Thyroid gland (tissue), 4 donors: ENCODE measurements around the gene ANO1. TPM values are rescaled to one million over a fixed set of nuclear protein-coding genes. Genes with fewer than 3 reads are reported as not detected.

ENCODE experiments used
- DNase-seq, 2 donors: peaks; one replicate each; pipeline ENCODE4 v3.0.0-alpha.2; 2019
- H3K27ac ChIP-seq, 3 donors: fragments of 200-600 bp; sonication (generic); 1 replicate in 2 of 3; 2 replicates in 1 of 3; pipeline ENCODE4 v1.5.1; 2016 to 2019; ENCODE audit warnings: mild to moderate bottlenecking in 1 of 3, moderate library complexity in 1 of 3
- H3K27me3 ChIP-seq: fragments of 200-600 bp; sonication (generic); one replicate; pipeline ENCODE4 v1.5.1; 2019
- H3K36me3 ChIP-seq, 2 donors: fragments of 200-600 bp; sonication (generic); one replicate each; pipeline ENCODE4 v1.5.1; 2016 to 2019
- H3K4me1 ChIP-seq, 2 donors: fragments of 200-600 bp; sonication (generic); one replicate each; pipeline ENCODE4 v1.5.1; 2017 to 2019
- H3K4me3 ChIP-seq, 3 donors: fragments of 200-600 bp; sonication (generic); replicated peaks in 1 of 3; 1 replicate in 2 of 3; 2 replicates in 1 of 3; pipeline ENCODE4 v1.5.1; 2016; ENCODE audit warnings: mild to moderate bottlenecking in 1 of 3
- H3K9me3 ChIP-seq: fragments of 200-600 bp; sonication (generic); one replicate; pipeline ENCODE4 v1.5.1; 2017
- CTCF ChIP-seq, 6 experiments: fragments of 200-600 bp in 3 of 6; fragments of 450-650 bp in 3 of 6; sonication (generic) in 3 of 6; IDR thresholded peaks; one replicate each; pipeline ENCODE4 v1.5.1; 2016 to 2019; ENCODE audit warnings: antibody characterized with exemption in 6 of 6, mild to moderate bottlenecking in 2 of 6, inconsistent platforms in 1 of 6, moderate library complexity in 1 of 6
- POLR2A ChIP-seq, 2 donors: fragments of 450-650 bp; IDR thresholded peaks; one replicate each; pipeline ENCODE4 v1.6.1; 2017; ENCODE audit warnings: antibody characterized with exemption in 2 of 2, mild to moderate bottlenecking in 2 of 2, moderate library complexity in 1 of 2
- WGBS, 2 donors: methylation state at CpG; one replicate each; pipeline ENCODE4 v1.1.5; 2017; 5-methylcytosine and 5-hydroxymethylcytosine counted together
- intact Hi-C: fragments of 100-400 bp; cut with DNase I; formaldehyde crosslinking; loops from one replicate; pipeline ENCODE4 v1.15.1; 2023
- total RNA-seq, 4 donors: library from RNA; depleted of rRNA; stranded (reverse); fragments of >200 nt; gene quantifications; one replicate each; pipeline ENCODE4 v1.2.3, GENCODE V29; 2016

Gene ANO1
- total RNA-seq, 4 donors from 2014 or later: 25.8 to 56.2 (median 35.3) TPM

DNA sequence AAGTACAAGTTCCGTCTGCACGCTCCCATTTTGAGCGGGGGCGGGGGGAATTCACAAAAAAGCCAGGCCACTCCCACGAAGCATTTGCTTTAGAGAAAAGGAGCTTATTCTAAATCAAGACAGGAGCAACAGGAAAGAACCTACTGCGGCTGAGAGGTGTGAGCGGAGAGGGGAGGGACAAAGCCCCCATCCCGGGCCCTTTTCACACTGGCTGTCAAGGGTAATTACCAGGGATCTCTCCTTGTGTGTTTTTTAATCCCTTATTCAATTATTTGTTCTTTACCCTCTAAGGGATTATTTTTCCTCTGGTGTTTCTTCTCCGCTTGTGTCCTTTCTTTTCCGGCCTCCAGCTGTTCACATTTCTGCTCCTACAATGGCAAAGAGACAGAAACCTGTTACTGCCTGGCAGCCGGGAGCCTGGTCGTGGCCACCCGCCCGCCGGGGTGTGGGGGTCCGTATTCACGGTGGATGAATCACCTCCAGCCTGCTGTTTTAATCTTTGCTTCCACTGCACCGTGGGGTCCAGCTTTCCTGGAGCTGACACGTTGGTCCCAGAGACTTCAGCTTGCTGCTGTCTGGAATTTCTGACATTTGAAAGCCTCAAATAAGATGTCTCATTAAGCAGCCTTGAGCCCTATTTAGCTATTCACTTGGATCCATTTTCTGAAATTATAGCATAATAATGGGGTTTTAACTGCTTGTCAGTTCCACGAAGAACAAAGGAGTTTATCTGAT lies 63.5 kb downstream of the ANO1 start:
- TF ChIP-seq CTCF (IDR thresholded peaks at IDR 0.05): no peak
- TF ChIP-seq POLR2A (IDR thresholded peaks at IDR 0.05): no peak
- H3K27me3 ChIP-seq: no peaks in the 10 kb centered on the region
- no peak overlapping the region for H3K27ac ChIP-seq
- H3K4me3 ChIP-seq: no peak overlapping the region
- 65 to 70% methylated on average over 20 of the region's 20 CpGs for WGBS, 2 donors
- no peaks in the 10 kb centered on the region for H3K4me1 ChIP-seq
- intact Hi-C loops: no loop called here
- no peaks in the 10 kb centered on the region for H3K9me3 ChIP-seq
- H3K36me3 ChIP-seq: no peaks in the 10 kb centered on the region
- no peak for DNase-seq

GRCh38 chr11:70142221-70142875 lies 64.2 kb downstream of the ANO1 start:
- no peak for DNase-seq

DNA sequence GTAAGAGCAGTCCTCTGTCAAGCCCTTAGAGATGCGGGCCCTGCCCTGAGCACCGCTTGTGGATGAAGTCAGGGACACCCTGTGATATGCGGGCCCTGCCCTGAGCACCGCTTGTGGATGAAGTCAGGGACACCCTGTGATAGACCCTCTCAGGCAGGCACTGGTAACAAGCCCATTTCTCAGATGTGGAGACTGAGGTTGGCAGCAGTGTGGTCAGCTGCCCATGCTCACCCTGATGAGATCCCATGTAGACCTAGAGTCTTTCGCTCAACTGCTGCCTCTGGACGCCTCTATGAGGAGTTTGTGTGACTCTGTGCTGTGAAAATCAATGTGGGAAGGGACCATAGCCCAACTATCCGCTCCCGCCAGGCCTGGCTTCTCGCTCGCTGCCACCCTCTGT lies 66.1 kb downstream of the ANO1 start:
- TF ChIP-seq CTCF (IDR thresholded peaks at IDR 0.05) (no peak), POLR2A (IDR thresholded peaks at IDR 0.05) (no peak)
- intact Hi-C loops: no loop called here

More at GRCh38 chr11:70142221-70142875, 64.2 kb downstream of the ANO1 start:
- Histone ChIP-seq H3K4me3 (no peak overlapping the region), H3K36me3 (no peaks in the 10 kb centered on the region), H3K27me3 (no peaks in the 10 kb centered on the region), H3K27ac (no peak overlapping the region), H3K9me3 (no peaks in the 10 kb centered on the region), H3K4me1 (no peaks in the 10 kb centered on the region)
- no peak for TF ChIP-seq CTCF (IDR thresholded peaks at IDR 0.05)
- TF ChIP-seq POLR2A (IDR thresholded peaks at IDR 0.05): no peak
- WGBS, 2 donors: 78 to 83% methylated on average over 14 of the region's 14 CpGs
- intact Hi-C loops: no loop called here

GRCh38 chr11:70145071-70145470 lies 67.0 kb downstream of the ANO1 start:
- intact Hi-C loops: no loop called here
- Histone ChIP-seq H3K4me3 (no peak overlapping the region), H3K36me3 (no peaks in the 10 kb centered on the region), H3K4me1 (no peaks in the 10 kb centered on the region), H3K27me3 (no peaks in the 10 kb centered on the region), H3K9me3 (no peaks in the 10 kb centered on the region), H3K27ac (no peak overlapping the region)
- TF ChIP-seq POLR2A (IDR thresholded peaks at IDR 0.05) (no peak), CTCF (IDR thresholded peaks at IDR 0.05) (no peak)
- 87 to 93% methylated on average over 6 of the region's 6 CpGs for WGBS, 2 donors
- DNase-seq: no peak

More for the DNA sequence above, 66.1 kb downstream of the ANO1 start:
- H3K36me3 ChIP-seq: no peaks in the 10 kb centered on the region
- no peak overlapping the region for H3K4me3 ChIP-seq
- 94 to 100% methylated on average over 9 to 10 of the region's 10 CpGs for WGBS, 2 donors
- H3K27me3 ChIP-seq: no peaks in the 10 kb centered on the region
- no peak for DNase-seq
- no peaks in the 10 kb centered on the region for H3K9me3 ChIP-seq
- no peaks in the 10 kb centered on the region for H3K4me1 ChIP-seq
- H3K27ac ChIP-seq: no peak overlapping the region

GRCh38 chr11:70145841-70146240 lies 67.7 kb downstream of the ANO1 start:
- intact Hi-C loops: no loop called here
- no peaks in the 10 kb centered on the region for H3K27me3 ChIP-seq

More at GRCh38 chr11:70145841-70146240, 67.7 kb downstream of the ANO1 start:
- H3K36me3 ChIP-seq: no peaks in the 10 kb centered on the region
- H3K9me3 ChIP-seq: no peaks in the 10 kb centered on the region
- no peaks in the 10 kb centered on the region for H3K4me1 ChIP-seq
- DNase-seq: no peak
- 85 to 91% methylated on average over 4 of the region's 4 CpGs for WGBS, 2 donors
- no peak overlapping the region for H3K4me3 ChIP-seq
- H3K27ac ChIP-seq: no peak overlapping the region
- no peak for TF ChIP-seq CTCF (IDR thresholded peaks at IDR 0.05)
- TF ChIP-seq POLR2A (IDR thresholded peaks at IDR 0.05): no peak
